ENCODE measurements around the gene SAMD4B.
A peak's percentile ranks its signal among the peaks of the same experiment; 100 is the strongest.

SAMD4B gene

DNA sequence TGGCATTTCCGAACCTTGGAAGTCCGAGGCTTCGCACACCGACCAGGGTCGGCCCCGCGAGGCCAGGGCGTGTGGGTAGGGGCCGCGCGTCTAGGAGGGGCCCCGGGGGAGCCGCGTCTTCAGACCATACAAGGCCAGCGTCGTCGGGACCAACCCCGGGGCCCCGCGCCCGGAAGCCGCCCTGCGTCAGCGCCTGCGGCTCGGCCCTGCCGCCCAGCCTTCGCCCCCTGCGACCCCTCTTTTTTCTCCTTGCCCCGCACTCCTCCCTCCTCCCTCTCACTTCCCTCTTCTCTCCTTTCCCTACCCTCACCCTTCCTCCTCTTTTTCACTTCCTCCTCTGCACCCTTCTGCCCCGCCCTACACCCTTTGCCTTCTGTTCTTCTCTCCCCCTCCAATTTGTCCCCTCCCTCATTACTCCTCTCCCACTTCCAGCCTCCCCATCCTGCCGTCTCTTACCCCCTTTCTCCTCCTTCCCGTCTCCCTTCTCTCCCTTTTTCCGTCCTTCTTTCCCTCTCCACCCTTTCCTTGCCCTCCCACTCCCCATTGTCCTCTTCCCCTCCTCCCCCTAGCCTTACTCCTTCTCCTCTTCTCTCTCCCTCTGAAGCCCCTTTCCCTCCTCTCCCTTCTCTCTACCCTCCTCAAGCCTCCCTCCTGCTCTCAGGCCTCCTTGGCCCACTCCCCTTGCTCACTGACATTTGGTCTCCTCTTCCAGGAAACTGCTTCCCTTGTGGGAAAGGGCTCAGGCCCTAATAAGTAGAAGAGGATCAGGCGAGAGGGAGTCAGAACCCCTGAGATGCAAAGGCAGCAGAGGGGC is 68.0 kb downstream of the SAMD4B start:
- DNase-seq: peak; percentile 68 to 73

DNA sequence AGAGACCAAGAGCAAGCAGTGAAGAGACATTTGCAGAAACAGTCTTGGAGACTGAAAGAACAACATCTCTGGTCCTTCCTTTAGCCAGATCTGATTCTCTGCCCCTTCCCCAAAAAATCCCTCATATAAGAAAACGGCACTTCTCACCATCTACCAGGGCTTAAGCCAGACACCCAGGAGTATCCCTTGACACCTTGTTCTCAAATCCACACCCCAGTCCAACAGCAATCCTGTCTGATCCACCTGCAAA is 68.5 kb downstream of the SAMD4B start:
- no peak for DNase-seq

DNA sequence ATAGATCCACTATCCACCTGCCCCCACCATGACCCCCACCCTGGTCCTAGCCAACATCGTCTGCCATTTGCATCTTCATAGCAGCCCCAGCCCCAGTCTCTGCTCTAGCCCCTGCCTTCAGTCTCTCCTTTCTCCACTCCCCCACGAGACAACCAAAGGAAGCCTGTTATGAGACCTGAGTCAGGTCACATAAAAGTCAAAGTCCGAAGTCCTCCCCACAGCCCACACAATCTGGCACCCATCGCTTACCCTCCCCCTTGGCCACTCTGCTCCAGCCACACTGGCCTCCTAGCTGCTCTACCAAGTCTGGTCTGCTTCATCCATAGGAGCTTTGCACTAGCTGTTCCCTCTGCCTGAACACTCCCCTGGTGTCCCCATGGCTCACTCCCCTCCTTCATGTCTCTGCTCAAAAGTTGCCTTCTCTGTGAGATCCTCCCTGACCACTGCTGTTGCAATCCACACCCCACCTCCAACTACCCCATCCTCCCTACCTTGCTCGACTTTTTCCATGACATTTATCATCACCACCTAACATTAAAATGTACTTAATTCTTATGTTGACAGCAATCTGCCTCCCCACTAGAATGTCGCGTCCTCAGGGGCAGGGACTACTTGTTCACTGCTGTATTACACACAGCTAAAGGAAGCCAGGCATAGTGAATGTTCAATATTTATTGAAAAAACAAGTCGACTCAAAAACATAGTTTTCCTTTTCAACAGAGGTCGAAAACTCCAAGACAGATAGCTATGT is 69.0 kb downstream of the SAMD4B start:
- DNase-seq: peak; percentile 23 to 31

DNA sequence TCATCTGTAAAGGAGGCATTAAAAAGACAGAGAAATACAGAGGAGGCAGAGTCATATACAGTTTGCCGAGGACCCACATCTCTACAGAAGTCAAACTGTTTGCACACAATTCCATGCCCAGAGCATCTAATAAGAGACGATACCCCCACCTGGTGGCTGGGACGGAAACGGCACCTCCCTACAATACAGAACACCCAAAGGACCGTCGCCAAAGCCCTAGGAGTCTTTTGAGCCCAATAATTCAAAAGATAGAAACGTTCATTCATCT is 69.5 kb downstream of the SAMD4B start:
- DNase-seq: peak; percentile 93 to 95

DNA sequence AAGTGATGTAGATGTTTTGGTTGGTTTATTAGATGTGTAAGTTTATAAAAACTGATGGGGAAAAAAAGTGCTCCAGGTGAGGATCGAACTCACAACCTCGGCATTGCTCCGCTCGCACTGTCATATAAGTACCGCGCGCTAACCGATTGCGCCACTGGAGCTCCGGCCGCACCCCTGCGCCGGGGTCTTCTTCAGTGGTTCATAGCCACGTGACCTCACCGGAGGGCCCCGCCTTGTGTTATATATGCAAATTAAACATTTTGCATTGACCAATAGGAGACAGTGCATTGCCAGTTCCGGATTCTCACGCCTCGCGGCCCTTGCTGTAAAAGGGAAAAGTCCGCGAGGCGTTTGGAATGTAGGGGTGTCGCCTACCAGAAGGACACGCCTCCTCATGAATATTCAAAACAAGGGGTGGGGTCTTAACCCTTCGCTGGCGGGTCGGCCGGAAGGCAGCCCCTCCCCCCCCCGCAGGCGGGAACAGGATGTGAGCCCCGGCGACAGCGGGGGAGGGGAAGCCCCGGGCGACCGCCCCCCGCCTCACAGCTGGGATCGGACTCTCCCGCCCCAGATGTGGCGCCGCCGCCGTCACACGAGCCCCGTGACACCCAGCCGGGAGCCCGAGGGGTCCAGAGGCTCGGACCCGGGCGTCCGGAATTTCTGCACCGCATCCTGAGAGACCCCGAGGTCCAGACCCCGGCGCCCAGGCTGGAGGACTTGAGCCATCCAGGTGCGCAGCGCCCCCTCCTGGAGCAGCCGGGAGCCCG is 70.1 kb downstream of the SAMD4B start, which contains the start of gene PLEKHG2:
Gene PLEKHG2 (plus strand): TSS at position 570 of the 767 bp plus-strand sequence. CDS start 1,418 bp downstream, outside the sequence.
- peak; percentile 97 for DNase-seq

DNA sequence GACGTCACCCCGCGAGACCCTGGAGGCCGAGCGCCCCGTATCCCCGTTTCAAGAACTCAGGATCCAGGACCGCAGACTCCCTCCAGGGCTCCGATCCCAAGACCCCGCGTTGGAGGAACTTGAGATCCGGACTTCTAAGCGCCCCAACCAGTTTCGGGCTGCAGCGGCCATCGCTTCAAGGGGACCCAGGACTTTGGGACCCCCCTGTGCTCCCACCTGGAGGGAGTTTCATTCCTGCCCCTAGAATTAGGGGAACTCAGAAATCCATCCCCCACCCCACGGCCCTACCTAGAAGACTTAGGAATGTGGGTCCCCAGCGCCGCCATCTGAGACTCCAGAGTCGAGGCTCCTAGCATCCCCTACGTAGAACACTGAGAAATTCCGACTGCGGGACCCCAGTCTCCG is 70.6 kb downstream of the SAMD4B start:
- DNase-seq: peak in 1 of 2 experiments; percentile 27

DNA sequence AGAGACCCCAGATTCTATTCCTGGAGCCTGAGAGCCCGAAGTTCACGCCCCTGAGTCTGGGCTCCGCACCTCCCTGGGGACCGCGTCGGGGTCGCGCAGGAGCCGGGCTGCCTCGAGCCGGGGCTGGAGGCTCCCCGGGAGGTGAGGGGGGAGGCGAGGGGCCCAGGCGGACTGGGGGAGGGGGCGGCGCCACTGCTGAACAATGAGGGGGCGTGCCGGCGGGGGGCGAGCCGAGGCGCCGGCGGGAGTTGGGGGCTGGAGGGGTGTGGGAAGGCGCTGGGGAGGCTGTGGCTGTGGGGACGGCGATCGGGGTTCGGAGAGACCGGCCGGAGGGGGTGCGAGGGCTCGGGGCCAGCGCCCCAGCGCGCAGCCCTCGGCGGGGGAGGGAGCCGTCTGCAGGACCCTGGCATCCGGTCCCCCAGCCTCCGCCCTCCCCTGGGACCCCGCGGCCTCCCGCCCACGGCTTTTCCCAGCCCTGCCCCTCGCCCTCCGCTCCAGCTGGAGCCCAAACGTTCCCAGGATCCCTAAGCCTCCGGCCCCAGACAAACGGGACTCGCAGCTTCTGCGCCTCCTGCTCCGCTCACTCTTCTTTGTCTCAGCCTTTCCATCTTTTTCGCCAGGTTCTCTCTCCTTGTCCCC is 71.2 kb downstream of the SAMD4B start:
- peak; percentile 23 to 33 for DNase-seq

DNA sequence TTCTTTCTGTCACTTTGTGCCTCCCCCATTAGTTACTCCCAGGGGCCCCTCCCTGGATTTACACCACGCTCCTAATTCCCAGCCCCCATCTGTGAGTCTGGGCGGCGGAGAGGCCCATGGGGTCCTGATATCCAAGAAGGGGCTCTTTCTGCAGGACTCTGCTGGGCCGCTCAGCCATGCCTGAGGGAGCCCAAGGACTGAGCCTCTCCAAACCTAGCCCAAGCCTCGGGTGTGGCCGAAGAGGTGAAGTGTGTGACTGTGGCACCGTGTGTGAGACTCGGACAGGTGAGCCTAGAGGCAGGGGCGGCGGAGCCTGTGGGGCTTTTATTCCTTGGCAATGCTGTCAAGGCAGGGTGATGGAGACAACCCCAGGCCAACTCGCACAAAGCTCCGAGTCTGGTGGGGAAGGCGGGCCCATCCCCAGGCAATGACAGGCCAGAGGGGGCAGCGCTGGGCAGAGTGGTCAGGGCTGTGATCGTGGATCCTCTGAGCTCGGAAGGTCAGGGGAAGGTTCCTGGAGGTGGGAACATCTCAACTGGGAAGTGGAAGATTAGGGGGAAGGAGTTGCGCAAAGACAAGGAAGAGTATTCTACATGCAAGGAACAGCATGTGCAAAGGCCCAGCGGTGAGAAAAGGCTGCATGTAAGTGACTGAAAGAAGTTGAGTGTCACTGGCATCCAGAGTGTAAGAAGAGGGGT is 71.8 kb downstream of the SAMD4B start:
- DNase-seq: peak in 1 of 2 experiments; percentile 10

DNA sequence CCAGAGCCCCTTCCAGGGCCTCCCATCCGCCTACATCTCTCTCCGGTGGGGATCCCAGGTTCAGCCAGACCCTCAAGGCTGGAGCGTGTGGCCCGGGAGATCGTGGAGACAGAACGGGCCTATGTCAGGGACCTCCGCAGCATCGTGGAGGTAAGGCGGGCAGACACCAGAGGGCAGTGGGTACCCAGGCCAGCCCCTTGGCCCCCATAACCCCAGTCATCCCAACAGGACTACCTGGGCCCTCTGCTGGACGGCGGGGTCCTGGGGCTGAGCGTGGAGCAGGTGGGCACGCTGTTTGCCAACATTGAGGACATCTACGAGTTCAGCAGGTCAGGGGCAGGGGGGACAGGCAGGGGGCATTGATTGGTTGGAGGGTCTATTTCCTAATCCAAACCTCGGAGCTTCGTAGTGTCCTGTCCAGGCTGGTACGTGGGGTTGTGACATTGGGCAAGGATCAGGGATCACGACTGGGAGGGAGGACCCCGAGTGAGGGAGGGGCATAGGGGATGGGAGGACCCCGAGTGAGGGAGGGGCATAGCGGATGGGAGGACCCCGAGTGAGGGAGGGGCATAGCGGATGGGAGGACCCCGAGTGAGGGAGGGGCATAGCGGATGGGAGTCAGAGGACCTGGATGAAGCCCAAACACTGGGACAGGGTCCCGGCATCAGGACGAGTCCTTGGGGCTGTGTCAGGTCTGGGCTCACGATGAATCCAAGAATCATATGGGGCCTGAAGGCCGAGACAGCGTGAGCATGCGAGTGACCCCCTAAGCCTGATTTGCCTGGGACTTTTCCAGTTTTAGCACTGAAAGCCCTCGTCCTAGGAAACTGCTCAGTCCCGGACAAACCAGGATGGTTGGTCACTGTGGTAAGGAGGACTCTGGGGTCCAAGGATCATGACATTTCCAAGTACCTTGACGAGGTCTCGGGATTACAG is 73.2 kb downstream of the SAMD4B start:
- no peak for DNase-seq

DNA sequence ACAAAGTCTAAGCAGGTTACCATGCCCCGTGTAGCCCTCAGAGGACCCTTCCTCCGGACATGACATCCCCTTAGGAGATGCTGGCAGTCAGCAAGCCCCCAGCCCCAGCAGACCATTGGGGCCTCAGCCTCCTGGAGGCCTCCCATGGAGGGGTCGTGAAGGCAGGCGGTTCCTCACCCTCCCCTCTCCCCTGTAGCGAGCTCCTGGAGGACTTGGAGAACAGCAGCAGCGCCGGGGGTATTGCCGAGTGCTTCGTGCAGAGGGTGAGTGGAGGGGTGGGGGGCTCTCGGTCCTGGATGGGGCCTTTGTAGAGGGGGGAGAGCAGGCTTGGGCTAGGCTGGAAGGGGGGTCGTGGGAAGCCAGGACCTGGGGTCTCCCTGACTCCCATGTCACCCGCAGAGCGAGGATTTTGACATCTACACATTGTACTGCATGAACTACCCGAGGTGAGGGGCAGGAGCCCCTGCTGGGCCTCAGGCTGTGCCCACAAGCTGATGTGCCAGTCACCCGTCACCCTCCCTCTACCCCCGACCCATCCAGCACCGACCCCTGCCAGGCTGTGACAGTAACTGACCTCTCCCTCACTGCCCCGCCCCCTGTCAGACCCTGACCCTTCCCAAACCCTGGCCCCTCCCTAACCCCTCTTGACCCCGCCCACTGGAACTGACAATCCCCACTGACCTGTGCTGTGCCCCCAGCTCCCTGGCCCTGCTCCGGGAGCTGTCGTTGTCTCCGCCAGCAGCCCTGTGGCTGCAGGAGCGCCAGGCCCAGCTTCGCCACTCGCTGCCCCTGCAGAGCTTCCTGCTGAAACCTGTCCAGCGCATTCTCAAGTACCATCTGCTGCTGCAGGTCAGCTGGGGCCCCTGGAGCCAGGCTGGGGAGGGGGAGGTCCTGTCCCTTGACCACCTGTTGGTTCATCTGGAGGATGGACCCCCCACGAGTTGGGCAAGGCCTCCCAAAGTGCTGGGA is 74.2 kb downstream of the SAMD4B start:
- DNase-seq: no peak

DNA sequence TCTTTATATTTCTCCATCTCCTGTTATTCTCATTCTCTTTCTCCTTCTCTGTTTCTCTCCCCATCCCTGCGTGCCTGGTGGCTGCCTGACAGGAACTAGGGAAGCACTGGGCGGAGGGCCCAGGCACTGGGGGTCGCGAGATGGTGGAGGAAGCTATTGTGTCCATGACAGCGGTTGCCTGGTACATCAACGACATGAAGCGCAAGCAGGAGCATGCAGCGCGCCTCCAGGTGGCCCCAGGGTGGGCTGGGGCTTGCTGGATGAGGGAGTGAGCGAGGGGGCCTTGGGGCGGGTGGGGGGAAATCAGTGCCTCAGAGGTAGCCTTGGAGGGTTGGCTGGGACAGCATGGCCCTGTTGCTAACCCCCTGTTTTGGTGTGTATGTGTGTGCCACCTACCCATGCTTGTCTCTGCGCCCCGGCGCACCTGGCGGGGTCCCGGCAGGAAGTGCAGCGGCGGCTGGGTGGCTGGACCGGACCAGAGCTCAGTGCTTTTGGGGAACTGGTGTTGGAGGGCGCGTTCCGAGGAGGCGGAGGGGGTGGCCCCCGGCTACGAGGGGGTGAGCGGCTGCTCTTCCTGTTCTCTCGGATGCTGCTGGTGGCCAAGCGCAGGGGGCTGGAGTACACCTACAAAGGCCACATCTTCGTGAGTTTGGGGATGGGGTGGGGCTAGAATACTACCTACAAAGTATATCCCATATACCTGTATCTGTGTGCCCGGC is 75.4 kb downstream of the SAMD4B start:
- no peak for DNase-seq

DNA sequence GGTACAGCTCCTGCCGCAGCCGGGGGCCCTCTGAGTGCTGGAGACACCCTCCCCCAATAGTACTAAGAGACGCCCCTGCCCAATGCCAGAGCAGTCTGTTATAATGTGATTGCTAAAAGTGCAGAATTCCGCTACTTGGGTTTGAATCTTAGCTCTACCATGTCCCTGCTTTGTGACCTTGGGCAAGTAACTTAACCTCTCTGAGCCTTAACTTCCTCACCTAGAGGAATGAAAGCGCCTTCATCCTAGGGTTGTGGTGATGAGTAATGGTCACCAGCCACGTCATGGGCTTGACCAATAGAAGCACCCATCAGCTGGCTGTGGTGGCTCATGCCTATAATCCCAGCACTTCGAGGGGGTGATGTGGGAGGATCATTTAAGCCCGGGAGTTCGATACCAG is 76.8 kb downstream of the SAMD4B start:
- DNase-seq: no peak

DNA sequence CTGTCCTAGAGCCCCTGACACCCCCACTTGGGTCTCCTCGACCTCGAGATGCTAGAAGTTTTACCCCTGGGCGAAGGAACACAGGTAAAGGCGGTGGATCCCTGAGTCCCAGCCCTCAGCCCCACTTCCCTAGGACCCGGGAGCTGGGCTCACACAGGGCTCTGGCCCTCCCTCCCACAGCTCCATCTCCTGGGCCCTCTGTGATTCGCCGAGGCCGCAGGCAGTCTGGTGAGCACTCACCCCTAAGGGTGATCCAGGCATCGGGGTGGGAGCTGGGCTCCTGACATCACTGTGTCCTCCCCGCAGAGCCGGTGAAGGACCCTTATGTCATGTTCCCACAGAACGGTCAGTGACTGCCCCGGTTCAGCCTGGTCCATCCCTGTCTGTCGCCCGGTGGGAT is 78.5 kb downstream of the SAMD4B start:
- no peak for DNase-seq

DNA sequence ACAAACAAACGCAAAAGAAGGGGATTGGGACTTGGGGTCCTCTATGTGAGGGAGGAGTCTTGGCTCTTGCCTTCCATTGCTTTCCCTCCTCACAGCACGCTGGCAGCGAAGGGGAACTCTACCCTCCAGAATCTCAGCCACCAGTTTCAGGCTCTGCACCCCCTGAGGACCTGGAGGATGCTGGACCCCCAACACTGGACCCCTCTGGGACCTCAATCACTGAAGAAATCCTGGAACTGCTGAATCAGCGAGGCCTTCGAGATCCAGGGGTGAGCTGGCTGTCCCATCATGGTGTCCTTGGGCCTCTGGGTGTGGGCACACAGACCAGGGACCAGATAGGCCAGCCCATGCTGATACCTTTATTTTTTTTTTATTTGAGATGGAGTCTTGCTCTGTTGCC is 79.8 kb downstream of the SAMD4B start:
- DNase-seq: no peak

DNA sequence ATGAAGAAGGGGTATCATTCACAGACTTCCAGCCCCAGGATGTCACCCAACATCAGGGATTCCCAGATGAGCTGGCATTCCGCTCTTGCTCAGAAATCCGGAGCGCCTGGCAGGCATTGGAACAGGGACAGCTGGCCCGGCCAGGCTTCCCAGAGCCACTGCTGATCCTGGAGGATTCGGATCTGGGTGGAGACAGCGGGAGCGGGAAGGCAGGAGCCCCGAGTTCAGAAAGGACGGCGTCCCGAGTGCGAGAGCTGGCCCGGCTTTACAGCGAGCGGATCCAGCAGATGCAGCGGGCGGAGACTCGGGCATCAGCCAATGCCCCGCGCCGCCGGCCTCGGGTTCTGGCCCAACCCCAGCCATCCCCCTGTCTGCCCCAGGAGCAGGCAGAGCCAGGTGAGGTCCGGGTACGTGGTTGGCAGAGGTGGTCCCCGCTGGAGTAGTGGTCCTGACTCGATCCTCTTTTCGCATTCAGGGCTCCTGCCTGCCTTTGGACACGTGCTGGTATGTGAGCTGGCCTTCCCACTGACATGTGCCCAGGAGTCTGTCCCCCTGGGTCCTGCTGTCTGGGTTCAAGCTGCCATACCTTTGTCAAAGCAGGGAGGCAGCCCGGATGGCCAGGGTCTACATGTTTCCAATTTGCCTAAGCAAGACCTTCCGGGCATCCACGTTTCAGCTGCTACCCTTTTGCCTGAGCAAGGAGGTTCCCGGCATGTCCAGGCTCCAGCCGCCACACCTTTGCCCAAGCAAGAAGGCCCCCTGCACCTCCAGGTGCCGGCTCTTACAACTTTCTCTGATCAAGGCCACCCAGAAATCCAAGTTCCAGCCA is 81.3 kb downstream of the SAMD4B start:
- no peak for DNase-seq

DNA sequence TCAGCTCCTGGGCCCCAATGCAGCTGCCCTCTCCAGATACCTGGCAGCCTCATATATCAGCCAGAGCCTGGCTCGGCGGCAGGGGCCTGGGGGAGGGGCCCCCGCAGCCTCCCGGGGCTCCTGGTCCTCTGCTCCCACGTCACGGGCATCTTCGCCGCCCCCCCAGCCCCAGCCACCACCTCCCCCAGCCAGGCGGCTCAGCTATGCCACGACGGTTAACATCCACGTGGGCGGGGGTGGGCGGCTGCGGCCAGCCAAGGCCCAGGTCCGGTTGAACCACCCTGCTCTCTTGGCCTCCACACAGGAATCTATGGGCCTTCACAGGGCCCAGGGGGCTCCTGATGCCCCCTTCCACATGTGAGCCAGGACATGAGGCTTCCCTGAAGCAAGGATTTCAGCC is 82.7 kb downstream of the SAMD4B start:
- no peak for DNase-seq

DNA sequence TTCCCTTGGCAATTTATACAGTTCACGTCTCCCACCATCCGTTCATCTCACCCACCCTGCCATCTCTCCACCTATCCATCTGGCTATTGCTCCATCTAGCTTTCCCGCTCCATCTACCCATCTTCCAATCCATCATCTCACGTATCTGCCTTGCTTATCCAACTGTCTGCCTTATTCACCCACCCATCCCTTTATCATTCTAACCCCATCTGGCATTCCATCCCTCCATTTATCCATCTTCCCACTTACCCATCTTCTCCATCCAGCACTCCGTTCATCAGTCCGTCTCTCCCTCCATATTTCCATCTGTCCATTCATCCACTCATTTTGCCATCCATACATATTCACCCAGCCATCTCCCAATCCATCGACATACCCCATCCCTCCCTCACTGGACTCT is 83.5 kb downstream of the SAMD4B start:
- DNase-seq: no peak

DNA sequence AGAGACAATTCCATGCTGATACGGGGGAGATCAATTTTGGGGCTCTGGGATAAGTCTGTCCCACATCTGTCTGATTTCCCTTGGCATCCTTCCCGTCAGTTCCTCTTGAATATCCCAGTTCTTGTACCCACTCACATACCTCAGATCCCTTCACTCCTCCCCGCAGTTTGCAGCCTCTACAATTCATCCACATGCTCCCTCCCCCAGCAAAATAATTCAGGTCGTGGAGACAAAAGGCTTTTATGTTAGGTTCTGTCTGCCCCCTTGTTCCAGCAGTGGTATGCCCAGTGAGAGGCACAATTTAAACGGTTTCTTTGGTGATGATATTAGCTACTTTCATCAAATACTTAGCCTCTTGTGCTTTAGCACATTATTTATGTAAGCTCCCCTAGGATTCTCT is 83.9 kb downstream of the SAMD4B start:
- DNase-seq: no peak

DNA sequence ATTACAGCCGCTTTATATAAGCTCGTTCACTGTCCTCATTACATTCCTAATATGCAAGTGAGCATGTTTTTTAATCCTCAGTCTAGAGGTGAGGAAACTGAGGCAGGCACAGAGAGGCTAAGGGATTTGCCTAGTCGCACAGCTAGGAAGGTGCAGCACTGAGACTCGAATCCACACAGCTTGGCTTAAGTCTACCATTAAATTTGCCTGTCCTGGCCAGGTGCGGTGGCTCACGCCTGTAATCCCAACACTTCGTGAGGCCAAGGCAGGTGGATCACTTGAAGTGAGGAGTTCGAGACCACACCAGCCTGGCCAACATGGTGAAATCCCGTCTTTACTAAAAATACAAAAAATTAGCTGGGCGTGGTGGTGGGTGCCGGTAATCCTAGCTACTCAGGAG is 85.5 kb downstream of the SAMD4B start:
- DNase-seq: no peak
